ENCODE measurements around the gene PPP6R3.

Gene PPP6R3

DNA sequence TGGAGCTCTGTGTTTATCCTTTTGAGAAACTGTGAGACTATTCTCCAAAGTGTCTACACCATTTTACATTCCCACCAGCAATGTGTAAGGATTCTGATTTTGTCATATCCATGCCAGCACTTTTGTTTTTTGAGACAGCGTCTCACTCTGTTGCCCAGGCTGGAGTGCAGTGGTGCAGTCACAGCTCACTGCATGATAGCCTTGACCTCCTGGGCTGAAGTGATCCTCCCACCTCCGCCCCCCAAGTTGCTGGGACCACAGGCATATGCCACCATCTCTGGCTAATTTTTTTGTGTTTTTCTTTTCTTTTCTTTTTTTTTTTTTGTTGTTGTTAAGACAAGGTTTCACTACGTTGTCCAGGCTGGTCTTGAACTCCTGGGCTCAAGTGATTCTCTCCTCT is 35.3 kb downstream of the PPP6R3 start:
- CTCF ChIA-PET = interaction anchor here (0.7 kb wide), 1 partner anchor 11 kb away, joined by 3 read pairs; no protein-coding TSS in a partner anchor
- no peak for DNase-seq (ENCODE audit: low read depth, low spot score)
- TF ChIP-seq CTCF (IDR thresholded peaks at IDR 0.05; ENCODE audit: insufficient read depth, low read length, missing control alignments) = no peak
- no peak overlapping the region for H3K4me3 ChIP-seq (ENCODE audit: low read depth, low read length)
- POLR2A ChIA-PET = no interaction called here

- ChIA-PET POLR2A (no interaction called here), CTCF (no interaction called here)
Measured at GRCh38 chr11:68497761-68498160, 37.2 kb downstream of the PPP6R3 start.

DNA sequence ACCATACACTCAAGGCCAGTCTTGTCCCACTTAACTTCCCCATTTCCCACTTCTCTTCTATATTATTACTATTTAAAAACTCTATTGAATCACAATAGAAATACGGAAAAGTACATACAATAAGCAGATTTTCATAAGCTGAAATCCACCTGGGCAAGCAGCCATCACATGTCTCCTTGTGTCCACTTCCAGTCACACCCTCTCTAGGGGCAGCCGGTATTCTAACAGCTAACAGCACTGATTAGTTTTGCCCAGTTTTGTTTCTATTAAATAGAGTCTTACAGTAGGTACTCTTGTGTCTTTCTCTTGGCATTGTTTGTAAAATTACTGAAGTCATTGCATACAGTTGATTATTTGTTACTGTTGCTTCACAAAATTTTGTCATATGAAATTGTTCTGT is 37.8 kb downstream of the PPP6R3 start:
- DNase-seq (ENCODE audit: low read depth, low spot score) = no peak
- H3K4me3 ChIP-seq (ENCODE audit: low read depth, low read length) = no peak overlapping the region
- CTCF ChIA-PET = no interaction called here
- POLR2A ChIA-PET = no interaction called here
- no peak for TF ChIP-seq CTCF (IDR thresholded peaks at IDR 0.05; ENCODE audit: insufficient read depth, low read length, missing control alignments)

More at GRCh38 chr11:68497761-68498160, 37.2 kb downstream of the PPP6R3 start:
- TF ChIP-seq CTCF (IDR thresholded peaks at IDR 0.05; ENCODE audit: insufficient read depth, low read length, missing control alignments) = no peak
- no peak overlapping the region for H3K4me3 ChIP-seq (ENCODE audit: low read depth, low read length)
- no peak for DNase-seq (ENCODE audit: low read depth, low spot score)

DNA sequence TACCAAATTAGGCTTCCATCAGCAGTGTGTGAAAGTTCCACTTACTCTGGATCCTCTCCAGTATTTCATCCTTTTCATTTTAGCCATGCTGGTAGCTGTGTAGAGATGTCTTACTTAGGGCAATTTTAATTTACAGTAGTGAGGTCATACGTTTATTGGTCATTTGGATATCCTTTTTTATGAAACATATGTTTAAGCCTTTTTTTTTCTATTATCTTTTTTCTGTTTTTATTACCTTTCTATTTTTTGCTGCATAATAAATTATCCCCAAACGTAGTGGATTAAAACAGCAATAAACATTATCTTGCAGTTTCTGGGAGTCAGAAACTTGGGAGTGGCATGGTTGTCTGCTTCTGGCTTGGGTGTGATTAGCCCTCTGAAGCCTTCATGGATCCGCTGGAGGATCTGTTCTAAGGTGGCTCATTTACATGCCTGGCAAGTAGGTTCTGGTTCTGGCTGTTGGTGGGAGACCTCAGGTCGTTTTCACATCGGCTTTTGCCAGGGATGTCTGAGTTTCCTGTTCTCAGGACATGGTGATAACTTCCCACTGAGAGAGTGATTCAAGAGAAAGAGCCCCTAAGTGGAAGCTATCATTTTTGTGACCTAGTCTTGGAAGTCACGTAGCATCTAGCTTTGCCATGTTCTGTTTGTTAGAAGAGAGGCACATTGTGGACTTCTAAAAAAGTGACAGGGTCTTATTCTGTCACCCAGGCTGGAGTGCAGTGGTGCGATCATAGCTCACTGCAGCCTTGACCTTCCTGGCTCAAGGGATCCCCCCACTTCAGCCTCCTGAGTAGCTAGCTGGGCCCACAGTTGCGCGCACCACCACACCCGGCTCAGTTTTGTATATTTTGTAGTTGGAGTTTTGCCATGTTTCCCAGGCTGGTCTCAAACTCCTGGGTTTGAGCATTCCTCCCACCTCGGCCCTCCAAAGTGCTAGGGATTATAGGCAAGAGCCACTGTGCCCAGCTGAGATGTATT is 38.6 kb downstream of the PPP6R3 start:
- H3K4me3 ChIP-seq (ENCODE audit: low read depth, low read length) = no peak overlapping the region
- DNase-seq (ENCODE audit: low read depth, low spot score) = no peak
- CTCF ChIA-PET = no interaction called here
- TF ChIP-seq CTCF (IDR thresholded peaks at IDR 0.05; ENCODE audit: insufficient read depth, low read length, missing control alignments) = no peak
- POLR2A ChIA-PET = no interaction called here

DNA sequence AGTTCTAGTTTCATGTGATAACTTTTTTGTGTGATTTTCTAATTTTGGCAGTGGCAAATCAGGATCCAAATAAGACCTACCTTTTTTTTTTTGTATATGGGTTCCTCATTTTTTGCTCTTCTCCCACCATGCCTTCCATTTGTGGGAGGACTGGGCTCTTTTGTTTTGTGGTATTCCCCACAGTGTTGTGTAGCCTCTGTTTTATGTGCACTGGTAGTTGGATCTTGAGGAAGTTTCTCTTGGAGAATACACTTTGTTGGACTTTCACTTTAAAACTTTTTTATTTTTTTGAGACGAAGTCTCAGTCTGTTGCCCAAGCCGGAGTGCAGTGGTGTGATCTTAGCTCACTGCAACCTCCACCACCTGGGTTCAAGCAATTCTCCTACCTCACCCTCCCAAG is 39.7 kb downstream of the PPP6R3 start:
- TF ChIP-seq CTCF (IDR thresholded peaks at IDR 0.05; ENCODE audit: insufficient read depth, low read length, missing control alignments) = no peak
- POLR2A ChIA-PET = no interaction called here
- no peak overlapping the region for H3K4me3 ChIP-seq (ENCODE audit: low read depth, low read length)
- no peak for DNase-seq (ENCODE audit: low read depth, low spot score)
- CTCF ChIA-PET = no interaction called here

DNA sequence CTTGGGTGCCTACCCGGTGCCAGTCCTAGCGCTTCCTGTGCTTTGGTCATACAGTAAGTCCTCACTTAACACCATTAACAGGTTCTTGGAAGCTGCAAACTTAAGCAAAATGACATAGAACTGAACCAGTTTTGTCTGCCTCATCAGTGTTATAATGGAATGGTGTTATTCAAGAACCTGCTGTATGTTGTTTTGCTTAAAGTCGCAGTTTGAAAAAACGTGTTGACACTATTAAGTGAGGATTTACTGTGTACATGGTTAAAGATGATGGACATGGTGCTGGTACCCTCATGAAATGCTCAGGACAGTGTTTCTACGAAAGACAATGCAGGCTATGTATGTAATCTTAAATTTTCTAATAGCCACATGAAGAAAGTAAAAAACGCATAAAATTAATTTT is 41.3 kb downstream of the PPP6R3 start:
- no peak for TF ChIP-seq CTCF (IDR thresholded peaks at IDR 0.05; ENCODE audit: insufficient read depth, low read length, missing control alignments)
- no peak overlapping the region for H3K4me3 ChIP-seq (ENCODE audit: low read depth, low read length)
- ChIA-PET POLR2A (no interaction called here), CTCF (no interaction called here)
- no peak for DNase-seq (ENCODE audit: low read depth, low spot score)
